A673 (cell line): Measurements from ENCODE around the gene STPG4.

Source experiments
- CTCF ChIP-seq: fragments of 300-800, 200-600 bp; sonication (generic); conservative IDR thresholded peaks from 2 replicates; pipeline ENCODE4 v1.5.1; 2017; ENCODE audit warnings: low read depth, mild to moderate bottlenecking, antibody characterized with exemption, low read length, moderate library complexity, mixed read lengths
- EZH2 ChIP-seq: fragments of 200-600 bp; sonication (generic); IDR thresholded peaks from 2 replicates; pipeline ENCODE4 v1.6.1; 2017; ENCODE audit warnings: borderline replicate concordance, low read depth, mild to moderate bottlenecking, mixed read lengths, antibody characterized with exemption, low read length; ENCODE audit not compliant: poor library complexity, severe bottlenecking

DNA sequence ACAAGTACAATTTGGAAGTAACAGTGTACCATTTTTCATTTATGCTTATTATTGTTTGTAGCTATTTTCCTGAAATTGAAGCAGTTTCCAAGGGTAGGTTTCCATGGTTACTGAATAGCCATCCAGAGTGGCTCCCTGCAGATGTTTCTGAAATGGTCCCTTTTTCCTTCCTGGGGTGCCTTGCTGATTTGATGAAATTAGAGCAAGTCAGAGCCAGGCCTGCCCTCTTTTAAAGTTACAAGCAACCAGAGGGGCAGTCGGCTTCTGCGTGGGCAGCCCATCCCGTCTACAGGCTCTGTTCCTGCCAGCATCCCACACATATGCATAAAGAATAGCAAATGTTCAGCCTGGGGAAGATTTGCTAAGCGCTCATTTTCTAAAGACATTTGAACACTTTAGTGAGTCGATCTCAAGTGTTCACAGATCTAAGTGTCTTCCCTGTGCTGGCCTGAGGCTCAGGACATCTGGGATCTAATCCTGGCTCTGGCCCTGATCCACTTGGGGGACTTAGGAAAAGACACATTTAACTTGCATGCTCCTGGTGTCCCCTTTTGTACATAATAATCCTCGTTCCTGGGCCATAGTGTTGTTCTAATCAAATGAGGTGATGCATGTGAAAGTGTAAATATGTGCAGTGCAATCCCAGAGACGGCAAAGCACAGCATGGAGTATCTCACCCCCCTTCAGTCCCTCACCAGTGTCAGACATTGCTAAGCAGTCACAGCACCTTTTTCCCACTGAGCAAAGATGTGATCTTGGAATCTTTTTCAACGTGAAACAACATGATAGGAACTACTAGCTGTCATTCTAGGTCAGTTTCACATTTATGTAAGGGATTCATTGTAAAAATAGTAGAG lies 92.2 kb downstream of the STPG4 start:
- no peak for TF ChIP-seq CTCF
- TF ChIP-seq EZH2 = no peak
